H1 (cell line): ENCODE data around the gene SMIM31. TPM values are rescaled to one million over a fixed set of nuclear protein-coding genes. Genes with fewer than 3 reads are reported as not detected.

Experiments used
- CTCF ChIA-PET: fragments of 300-600 bp; sonication (Branson Sonifier 250); formaldehyde crosslinking; loops from one replicate; lab custom pipeline; 2021; ENCODE audit not compliant: partially characterized antibody; lab: Charles Lee
- POLR2A ChIA-PET: fragments of 300-600 bp; sonication (Branson Sonifier 250); formaldehyde crosslinking; loops from one replicate; lab custom pipeline; 2021; ENCODE audit warnings: inconsistent platforms; ENCODE audit not compliant: partially characterized antibody; lab: Charles Lee
- DNase-seq, 2 experiments: peaks; one replicate each; pipeline versions ENCODE4 v3.0.0 to v3.0.0-alpha.2; 2010 to 2022; ENCODE audit warnings: low spot score in 2 of 2, low read depth in 1 of 2, mixed read lengths in 1 of 2
- FAIRE-seq: peaks from 2 replicates; lab custom pipeline; 2011; peaks lifted over from hg19 to GRCh38; lab: Jason Lieb, UNC
- H2AFZ ChIP-seq: 2 replicates; pipeline ENCODE4 v1.8.1; 2012; ENCODE audit warnings: low read length, inconsistent platforms
- H2AK5ac ChIP-seq: 2 replicates; pipeline ENCODE4 v1.6.1; 2013; ENCODE audit warnings: low read depth, low read length
- H2BK120ac ChIP-seq: replicated peaks from 2 replicates; pipeline ENCODE3; 2013; ENCODE audit warnings: low read depth, low read length, inconsistent platforms
- H2BK12ac ChIP-seq: 2 replicates; pipeline ENCODE4 v1.6.1; 2013; ENCODE audit warnings: low read depth, low read length
- H2BK15ac ChIP-seq: 2 replicates; pipeline ENCODE4 v1.6.1; 2013; ENCODE audit warnings: low read length
- H2BK20ac ChIP-seq: 2 replicates; pipeline ENCODE4 v1.6.1; 2013; ENCODE audit warnings: low read length
- H2BK5ac ChIP-seq: 2 replicates; pipeline ENCODE4 v1.6.1; 2013; ENCODE audit warnings: low read depth, low read length
- H3K14ac ChIP-seq: 2 replicates; pipeline ENCODE4 v1.6.1; 2013; ENCODE audit warnings: inconsistent platforms; ENCODE audit not compliant: insufficient read length
- H3K18ac ChIP-seq: 2 replicates; pipeline ENCODE4 v1.6.1; 2013; ENCODE audit warnings: low read length; ENCODE audit errors: extremely low read depth
- H3K23ac ChIP-seq: 2 replicates; pipeline ENCODE4 v1.6.1; 2013; ENCODE audit warnings: inconsistent platforms; ENCODE audit not compliant: insufficient read length
- H3K23me2 ChIP-seq: 2 replicates; pipeline ENCODE4 v1.6.1; 2013; ENCODE audit warnings: low read depth, low read length
- H3K27ac ChIP-seq: 2 replicates; pipeline ENCODE4 v1.6.1; 2011; ENCODE audit warnings: low read depth, low read length, inconsistent platforms
- H3K27me3 ChIP-seq, 4 experiments: replicated peaks in 1 of 4; 1 replicate in 1 of 4; 2 replicates in 3 of 4; pipeline versions ENCODE4 v1.6.1 to v1.8.1; 2011 to 2013; ENCODE audit warnings: low read length in 3 of 4, mild to moderate bottlenecking in 3 of 4, inconsistent platforms in 2 of 4, mixed read lengths in 2 of 4, moderate library complexity in 1 of 4; ENCODE audit not compliant: control insufficient read depth in 3 of 4, insufficient read depth in 3 of 4; ENCODE audit errors: extremely low read depth in 1 of 4
- H3K36me3 ChIP-seq, 4 experiments: 2 replicates each; pipeline versions ENCODE4 v1.6.1 to v1.8.1; 2011 to 2013; ENCODE audit warnings: mild to moderate bottlenecking in 4 of 4, low read length in 3 of 4, moderate library complexity in 2 of 4, control low read depth in 1 of 4, inconsistent platforms in 1 of 4; ENCODE audit not compliant: insufficient read depth in 4 of 4, control insufficient read depth in 2 of 4
- H3K4ac ChIP-seq: replicated peaks from 2 replicates; pipeline ENCODE3; 2013; ENCODE audit warnings: low read length, low read depth, mixed read lengths, inconsistent platforms; ENCODE audit not compliant: insufficient read length
- H3K4me1 ChIP-seq, 4 experiments: replicated peaks in 1 of 4; 1 replicate in 1 of 4; 2 replicates in 3 of 4; pipeline versions ENCODE4 v1.6.1 to v1.8.1; 2011 to 2013; ENCODE audit warnings: low read length in 3 of 4, inconsistent platforms in 2 of 4, mixed read lengths in 1 of 4; ENCODE audit not compliant: insufficient read depth in 4 of 4, control insufficient read depth in 3 of 4
- H3K4me2 ChIP-seq, 2 experiments: 2 replicates each; pipeline versions ENCODE4 v1.6.1 to v1.8.1; 2011 to 2013; ENCODE audit warnings: low read depth in 2 of 2, low read length in 2 of 2, control low read depth in 1 of 2, inconsistent platforms in 1 of 2, mild to moderate bottlenecking in 1 of 2; ENCODE audit not compliant: insufficient read depth in 1 of 2
- H3K4me3 ChIP-seq, 4 experiments: fragments of 200-600, 300-600 bp in 1 of 4; sonication (generic), shearing (Covaris generic), sonication (Bioruptor Twin) in 1 of 4; 2 replicates each; pipeline versions ENCODE4 v1.5.1 to v1.8.1; 2011 to 2016; ENCODE audit warnings: low read length in 4 of 4, low read depth in 3 of 4, control low read depth in 2 of 4, inconsistent platforms in 2 of 4, mild to moderate bottlenecking in 2 of 4, mixed read lengths in 1 of 4, moderate library complexity in 1 of 4; ENCODE audit not compliant: insufficient read depth in 2 of 4; ENCODE audit errors: extremely low read depth in 1 of 4
- H3K56ac ChIP-seq: replicated peaks from 2 replicates; pipeline ENCODE3; 2013; ENCODE audit warnings: low read depth, mild to moderate bottlenecking, mixed read lengths, low read length, inconsistent platforms; ENCODE audit not compliant: insufficient read length
- H3K79me1 ChIP-seq: 2 replicates; pipeline ENCODE4 v1.6.1; 2013; ENCODE audit warnings: low read depth, low read length, control low read depth
- H3K79me2 ChIP-seq, 2 experiments: 2 replicates each; pipeline versions ENCODE4 v1.6.1 to v1.8.1; 2012 to 2013; ENCODE audit warnings: low read length in 2 of 2, mild to moderate bottlenecking in 2 of 2, inconsistent platforms in 1 of 2; ENCODE audit not compliant: insufficient read depth in 2 of 2, control insufficient read depth in 1 of 2
- H3K9ac ChIP-seq, 4 experiments: replicated peaks in 1 of 4; 1 replicate in 1 of 4; 2 replicates in 3 of 4; pipeline versions ENCODE4 v1.6.1 to v1.8.1; 2011 to 2013; ENCODE audit warnings: low read depth in 3 of 4, low read length in 3 of 4, control low read depth in 2 of 4, mild to moderate bottlenecking in 2 of 4, moderate library complexity in 2 of 4, inconsistent platforms in 1 of 4; ENCODE audit errors: extremely low read depth in 1 of 4
- H3K9me3 ChIP-seq, 2 experiments: 2 replicates each; pipeline versions ENCODE4 v1.6.1 to v1.8.1; 2012 to 2013; ENCODE audit warnings: mild to moderate bottlenecking in 2 of 2, moderate library complexity in 2 of 2, control low read depth in 1 of 2, inconsistent platforms in 1 of 2, low read depth in 1 of 2, low read length in 1 of 2, mixed read lengths in 1 of 2; ENCODE audit not compliant: insufficient read depth in 2 of 2
- H4K20me1 ChIP-seq, 2 experiments: replicated peaks in 1 of 2; 2 replicates each; pipeline versions ENCODE3 to v1.8.1; 2011 to 2013; ENCODE audit warnings: inconsistent platforms in 2 of 2, low read length in 2 of 2, mild to moderate bottlenecking in 1 of 2; ENCODE audit not compliant: insufficient read depth in 2 of 2, control insufficient read depth in 1 of 2
- H4K5ac ChIP-seq: 2 replicates; pipeline ENCODE4 v1.6.1; 2013; ENCODE audit warnings: low read length, low read depth, mixed read lengths, inconsistent platforms; ENCODE audit not compliant: insufficient read length
- H4K8ac ChIP-seq: 2 replicates; pipeline ENCODE4 v1.8.0; 2013; ENCODE audit warnings: mild to moderate bottlenecking, moderate library complexity, low read length, inconsistent platforms; ENCODE audit not compliant: insufficient read depth; ENCODE audit errors: extremely low read depth
- H4K91ac ChIP-seq: replicated peaks from 2 replicates; pipeline ENCODE3; 2013; ENCODE audit warnings: low read length, mixed read lengths, inconsistent platforms; ENCODE audit not compliant: insufficient read length
- ASH2L ChIP-seq: fragments of 200-600, 300-600 bp; sonication (generic); IDR thresholded peaks from one replicate; pipeline ENCODE4 v1.7.1; 2017; ENCODE audit warnings: low read length
- BCL11A ChIP-seq, 2 experiments: IDR thresholded peaks; one replicate each; pipeline ENCODE4 v1.6.1; 2011; ENCODE audit warnings: low read depth in 2 of 2, low read length in 2 of 2, mild to moderate bottlenecking in 2 of 2
- CEBPB ChIP-seq: IDR thresholded peaks from 2 replicates; pipeline ENCODE4 v1.6.1; 2012; ENCODE audit warnings: low read depth, low read length
- FOSL1 ChIP-seq: IDR thresholded peaks from 2 replicates; pipeline ENCODE4 v1.6.1; 2011; ENCODE audit warnings: mild to moderate bottlenecking, low read depth, low read length, moderate library complexity; ENCODE audit not compliant: insufficient read depth
- HDAC6 ChIP-seq: IDR thresholded peaks from one replicate; pipeline ENCODE4 v1.7.1; 2012; ENCODE audit warnings: low read depth, mild to moderate bottlenecking, inconsistent platforms, low read length, moderate library complexity
- RAD21 ChIP-seq, 2 experiments: IDR thresholded peaks in 1 of 2; conservative IDR thresholded peaks in 1 of 2; 2 replicates each; pipeline ENCODE4 v1.6.1; 2011; ENCODE audit warnings: low read depth in 2 of 2, low read length in 2 of 2, improper control_type of control experiment in 1 of 2, inconsistent platforms in 1 of 2, mild to moderate bottlenecking in 1 of 2, moderate library complexity in 1 of 2
- SP2 ChIP-seq: IDR thresholded peaks from 2 replicates; pipeline ENCODE4 v1.6.1; 2012; ENCODE audit warnings: mild to moderate bottlenecking, low read length, inconsistent platforms
- SUZ12 ChIP-seq: fragments of 200-600 bp; sonication (generic); IDR thresholded peaks from 2 replicates; pipeline ENCODE4 v1.6.1; 2012; ENCODE audit warnings: mild to moderate bottlenecking, inconsistent platforms, low read length, moderate library complexity, mixed read lengths
- WGBS, 2 experiments: shearing (Covaris generic) in 1 of 2; methylation state at CpG; one replicate each; pipeline versions ENCODE4 v1.1.6 to v1.1.7; 2013 to 2015; ENCODE audit warnings: low lambda C conversion rate in 2 of 2, mixed read lengths in 2 of 2, inconsistent platforms in 1 of 2, low coverage in 1 of 2, missing lambda C conversion rate in 1 of 2; ENCODE audit not compliant: insufficient replicate concordance in 2 of 2, insufficient coverage in 1 of 2, insufficient read length in 1 of 2; ENCODE audit errors: extremely low coverage in 1 of 2, missing lambda C conversion rate in 1 of 2; 5-methylcytosine and 5-hydroxymethylcytosine counted together
- polyA plus RNA-seq, 7 experiments: library from polyadenylated mRNA; depleted of rRNA in 3 of 7; stranded (reverse) in 5 of 7; unstranded in 2 of 7; fragments of >200 nt in 5 of 7; fragments of 200-250 nt in 2 of 7; gene quantifications; 1 replicate in 5 of 7; 2 replicates in 1 of 7; 4 replicates in 1 of 7; pipeline versions ENCODE4 v1.2.1 to v1.2.3, GENCODE V29; 2011 to 2013; ENCODE audit warnings: missing spikeins in 2 of 7, mixed read lengths in 2 of 7
- total RNA-seq: library from RNA; stranded (reverse); fragmentation: NEBNext Ultra II Directional; extraction: Animal tissue kit (Norgen Biotek cat#: 25700); gene quantifications from 2 replicates; pipeline ENCODE4 v1.2.1, GENCODE V29; 2021

Gene SMIM31
- total and polyA plus RNA-seq, 2 of the 8 experiments (the other 6 are each of a cell fraction or from before 2014, with no cell fraction given) = not detected

- POLR2A ChIA-PET = no interaction called here
- Histone ChIP-seq H3K27ac (no peak overlapping the region), H2AK5ac (no peak overlapping the region), H3K56ac (no peak overlapping the region), H3K79me2 (no peaks in the 10 kb centered on the region), H3K4me2 (no peak overlapping the region), H3K4me1 (no peaks in the 10 kb centered on the region), H4K5ac (no peak overlapping the region), H2BK20ac (no peak overlapping the region), H4K91ac (no peak overlapping the region), H2AFZ (peak overlapping the region; percentile 83; the same call in 1 of the 2 replicates), H3K4ac (no peak overlapping the region), H3K4me3 (no peak overlapping the region), H3K9ac (no peak overlapping the region), H3K14ac (no peak overlapping the region), H4K8ac (no peak overlapping the region), H3K27me3 (no peaks in the 10 kb centered on the region), H2BK15ac (no peak overlapping the region), H3K36me3 (no peaks in the 10 kb centered on the region), H3K79me1 (no peaks in the 10 kb centered on the region), H2BK120ac (no peak overlapping the region), H3K23me2 (no peaks in the 10 kb centered on the region), H3K23ac (no peak overlapping the region), H3K9me3 (no peaks in the 10 kb centered on the region), H2BK12ac (no peak overlapping the region)
- no peak for FAIRE-seq
- no peak for DNase-seq
- WGBS, 2 experiments = 91% methylated on average over 7 of the region's 7 CpGs; no CpG with 5 or more reads in 1 of the 2 experiments
- TF ChIP-seq CEBPB (no peak), RAD21 (IDR thresholded peaks at IDR 0.05 in 1 of 2, conservative IDR thresholded peaks at IDR 0.05 in 1 of 2; ENCODE audit: low read depth in 2 of 2, low read length in 2 of 2) (no peak), ASH2L (no peak), BCL11A (IDR thresholded peaks at IDR 0.05; ENCODE audit: low read depth in 2 of 2, low read length in 2 of 2) (no peak), HDAC6 (no peak), FOSL1 (no peak), SUZ12 (no peak), SP2 (no peak)
- TF ChIP-seq, all 59 proteins: peak for 0
- H2BK5ac ChIP-seq = no peak overlapping the region
- CTCF ChIA-PET = interaction anchor here (0.6 to 10.1 kb wide), 5 partner anchors 9 to 1179 kb away, joined by 3 to 161 read pairs (median 4); no protein-coding TSS in a partner anchor
- no peak overlapping the region for H3K18ac ChIP-seq
- no peaks in the 10 kb centered on the region for H4K20me1 ChIP-seq
Measured at GRCh38 chr4:164734484-164734883, 19.4 kb upstream of the SMIM31 start.
